Measurements from ENCODE around the gene C3orf38. TPM values are rescaled to one million over a fixed set of nuclear protein-coding genes. Genes with fewer than 3 reads are reported as not detected.

Gene C3orf38
- total and polyA plus RNA-seq, 9 of the 15 experiments (the other 6 are each of a cell fraction or from before 2014, with no cell fraction given) = 8.7 to 22.1 (median 16.2) TPM

- H3K27me3 ChIP-seq (ENCODE audit: control insufficient read depth in 2 of 2, insufficient read depth in 2 of 2, low read length in 2 of 2) = no peaks in the 10 kb centered on the region
- H3K79me2 ChIP-seq (ENCODE audit: control insufficient read depth, insufficient read depth, low read length) = no peaks in the 10 kb centered on the region
- H3K4me3 ChIP-seq = no peak overlapping the region
- TF ChIP-seq PTBP1 (IDR thresholded peaks at IDR 0.05; ENCODE audit: low read depth, low read length) = no peak
- TF ChIP-seq MITF (IDR thresholded peaks at IDR 0.05) = no peak
- TF ChIP-seq RB1 (IDR thresholded peaks at IDR 0.05; ENCODE audit: low read depth) = no peak
- TF ChIP-seq EWSR1 (IDR thresholded peaks at IDR 0.05; ENCODE audit: borderline replicate concordance, low read depth, partially characterized antibody) = no peak
- no peak for TF ChIP-seq RREB1 (CRISPR knock-in tag; IDR thresholded peaks at IDR 0.05)
- TF ChIP-seq ZNF766 (CRISPR knock-in tag; conservative IDR thresholded peaks at IDR 0.05) = no peak
- TF ChIP-seq PTTG1 (tag; IDR thresholded peaks at IDR 0.05; ENCODE audit: low read depth) = no peak
- no peak for TF ChIP-seq RBM34 (IDR thresholded peaks at IDR 0.05; ENCODE audit: borderline replicate concordance, insufficient read depth, low read length)
- no peak for FAIRE-seq
- peak overlapping the region; percentile 64; the same call in 1 of the 2 replicates for H3K4me2 ChIP-seq (ENCODE audit: insufficient read depth, low read length)
- no peaks in the 10 kb centered on the region for H3K9me3 ChIP-seq (replicated peaks; ENCODE audit: control insufficient read depth, insufficient read depth, low read depth, low read length)
- in situ Hi-C loops (cut with MboI) (no loop called here), intact Hi-C loops (cut with micrococcal nuclease) (no loop called here)
- peak in 2 of 4 experiments; percentile 4 to 6 for DNase-seq (ENCODE audit: extremely low read depth in 1 of 4, low spot score in 3 of 4)
- no peaks in the 10 kb centered on the region for H3K9me1 ChIP-seq (ENCODE audit: control insufficient read depth, insufficient read depth, low read length)
- H3K9ac ChIP-seq (ENCODE audit: insufficient read depth in 1 of 2, low read depth in 2 of 2, low read length in 2 of 2) = no peak overlapping the region
- H4K20me1 ChIP-seq (replicated peaks; ENCODE audit: control insufficient read depth, insufficient read depth, low read length) = no peaks in the 10 kb centered on the region
- H3K27ac ChIP-seq (ENCODE audit: extremely low read depth, low read depth, low read length) = no peak overlapping the region
- ChIA-PET CTCF (ENCODE audit: low intra/inter-chr PET ratio) (no interaction called here), POLR2A (no interaction called here)
- H3K36me3 ChIP-seq (ENCODE audit: control insufficient read depth, insufficient read depth, low read length) = no peaks in the 10 kb centered on the region
- peak; percentile 74 for ATAC-seq
- WGBS (ENCODE audit: insufficient coverage, low coverage, missing lambda C conversion rate) = 26% methylated on average over 5 of the region's 6 CpGs
- no TSS peak for BruUV-seq (replicated peaks)
- no peaks in the 10 kb centered on the region; a peak in 1 of 5 replicates for H3K4me1 ChIP-seq (replicated peaks in 1 of 2; ENCODE audit: control insufficient read depth in 2 of 2, insufficient read depth in 2 of 2, low read length in 2 of 2)
- H2AFZ ChIP-seq (ENCODE audit: low read depth, low read length) = no peak overlapping the region
These were observed 38.7 kb downstream of the C3orf38 start for GRCh38 chr3:88188436-88188835.
